SK-N-MC (cell line): ENCODE data around the gene ERG.

Source experiments
- DNase-seq: peaks from one replicate; pipeline ENCODE4 v3.0.0-alpha.2; 2011; ENCODE audit warnings: low read depth, low spot score
- H3K27ac ChIP-seq: fragments of 200-600 bp; sonication (generic); 2 replicates; pipeline ENCODE4 v1.5.1; 2016; ENCODE audit warnings: mixed run types
- H3K36me3 ChIP-seq: fragments of 200-600 bp; sonication (generic); 2 replicates; pipeline ENCODE4 v1.6.1; 2017; ENCODE audit warnings: antibody characterized with exemption, low read length, mixed read lengths; ENCODE audit not compliant: insufficient read depth
- H3K4me3 ChIP-seq: fragments of 200-600 bp; sonication (generic); 2 replicates; pipeline ENCODE4 v1.5.1; 2016
- H3K9ac ChIP-seq: fragments of 200-600 bp; sonication (generic); 2 replicates; pipeline ENCODE4 v1.8.0; 2017; ENCODE audit warnings: mixed run types, mixed read lengths; ENCODE audit not compliant: insufficient read length
- H3K9me3 ChIP-seq: fragments of 200-600 bp; sonication (generic); 2 replicates; pipeline ENCODE4 v1.6.1; 2017; ENCODE audit warnings: low read depth, mild to moderate bottlenecking, antibody characterized with exemption, low read length, moderate library complexity, mixed read lengths
- EZH2 ChIP-seq: fragments of 200-600 bp; sonication (generic); IDR thresholded peaks from one replicate; pipeline ENCODE4 v1.6.1; 2017; ENCODE audit warnings: antibody characterized with exemption
- FOXP2 ChIP-seq: optimal IDR thresholded peaks from 2 replicates; pipeline ENCODE3; 2011; ENCODE audit warnings: mild to moderate bottlenecking, moderate library complexity; ENCODE audit not compliant: insufficient read depth; ENCODE audit errors: extremely low read length, control extremely low read depth
- POLR2AphosphoS5 ChIP-seq: IDR thresholded peaks from 2 replicates; pipeline ENCODE4 v1.6.1; 2012; ENCODE audit warnings: mild to moderate bottlenecking, low read depth, low read length, borderline replicate concordance

The ERG gene

DNA sequence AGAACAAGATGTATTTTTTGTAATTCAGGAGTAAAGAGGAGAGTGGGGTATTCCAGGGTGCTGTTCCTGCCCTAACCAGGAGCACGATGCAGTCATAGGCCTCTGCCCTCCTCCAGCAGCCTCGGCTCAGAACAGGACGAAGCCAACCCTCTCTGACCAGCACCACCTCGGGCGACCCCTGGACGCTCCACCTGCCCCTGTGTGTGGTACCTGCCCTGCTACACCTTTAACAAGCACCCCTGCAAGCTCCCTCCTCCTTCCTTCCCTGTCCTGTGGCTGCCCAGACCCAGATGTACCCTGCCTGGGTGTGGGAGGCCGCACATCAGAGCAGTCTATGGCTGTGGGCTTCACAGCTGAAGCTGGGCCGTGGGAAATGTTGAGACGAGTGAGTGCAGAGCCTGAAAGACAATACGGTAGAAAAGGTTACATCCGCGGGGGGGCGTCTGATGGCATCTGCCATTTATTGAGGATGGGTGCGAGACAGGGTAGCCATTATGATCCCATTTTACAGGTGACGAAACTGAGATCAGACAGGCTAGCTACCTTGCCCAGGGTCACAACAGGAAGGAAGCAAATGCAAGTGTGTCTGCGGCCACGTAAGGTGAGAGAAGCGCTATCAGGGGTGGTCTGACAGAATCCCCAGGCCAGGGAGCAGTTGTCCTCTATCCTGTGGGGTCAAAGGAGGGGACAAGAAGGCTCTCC, 4.6 kb downstream of the ERG start:
- no peak for DNase-seq
- no peaks in the 10 kb centered on the region for H3K9me3 ChIP-seq
- no peak overlapping the region for H3K27ac ChIP-seq
- no peak for TF ChIP-seq FOXP2
- no peak for TF ChIP-seq POLR2AphosphoS5
- no peak for TF ChIP-seq EZH2
- H3K4me3 ChIP-seq, result no peak overlapping the region
- H3K9ac ChIP-seq, result no peak overlapping the region
- H3K36me3 ChIP-seq, result no peaks in the 10 kb centered on the region

DNA sequence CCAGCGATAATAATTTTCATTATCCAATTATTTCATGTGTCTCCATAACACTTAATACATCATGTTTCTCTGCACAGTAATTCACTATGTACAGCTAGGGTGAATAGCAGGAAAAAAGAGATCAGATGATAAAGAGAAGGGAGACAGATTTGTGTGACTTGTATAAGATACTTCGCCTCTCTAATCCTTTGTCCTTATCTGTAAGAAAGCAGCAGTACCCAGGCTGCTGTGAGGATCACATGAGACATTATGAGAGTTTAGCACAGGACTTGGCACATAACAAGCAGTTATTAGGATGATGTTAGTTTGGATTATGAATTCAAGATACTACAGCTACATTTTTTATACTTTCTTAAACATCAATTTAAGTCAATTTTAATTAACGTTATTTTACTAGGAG, 6.3 kb downstream of the ERG start:
- DNase-seq, result no peak
- Histone ChIP-seq H3K4me3 (no peak overlapping the region), H3K9ac (no peak overlapping the region), H3K9me3 (no peaks in the 10 kb centered on the region), H3K27ac (no peak overlapping the region), H3K36me3 (no peaks in the 10 kb centered on the region)
- TF ChIP-seq POLR2AphosphoS5 (no peak), EZH2 (no peak), FOXP2 (no peak)

- Histone ChIP-seq H3K27ac (no peak overlapping the region), H3K9me3 (no peaks in the 10 kb centered on the region), H3K4me3 (no peak overlapping the region), H3K9ac (no peak overlapping the region), H3K36me3 (no peaks in the 10 kb centered on the region)
- no peak for TF ChIP-seq FOXP2
- no peak for TF ChIP-seq EZH2
- TF ChIP-seq POLR2AphosphoS5, result no peak
- DNase-seq, result no peak
Observed at GRCh38 chr21:38491536-38491935, 6.7 kb downstream of the ERG start.

- DNase-seq, result no peak
- TF ChIP-seq FOXP2, result no peak
- TF ChIP-seq EZH2, result no peak
- Histone ChIP-seq H3K4me3 (no peak overlapping the region), H3K36me3 (no peaks in the 10 kb centered on the region), H3K27ac (no peak overlapping the region), H3K9ac (no peak overlapping the region), H3K9me3 (no peaks in the 10 kb centered on the region)
Observed at GRCh38 chr21:38490411-38491020, 7.8 kb downstream of the ERG start.

- Histone ChIP-seq H3K27ac (no peak overlapping the region), H3K4me3 (no peak overlapping the region), H3K9me3 (no peaks in the 10 kb centered on the region), H3K36me3 (no peaks in the 10 kb centered on the region), H3K9ac (no peak overlapping the region)
- no peak for DNase-seq
- TF ChIP-seq POLR2AphosphoS5 (no peak), EZH2 (no peak), FOXP2 (no peak)
Observed at GRCh38 chr21:38489729-38490128, 8.5 kb downstream of the ERG start.

GRCh38 chr21:38489271-38489652, 9.0 kb downstream of the ERG start:
- H3K27ac ChIP-seq, result no peak overlapping the region
- H3K9ac ChIP-seq, result no peak overlapping the region

GRCh38 chr21:38488640-38489270, 9.5 kb downstream of the ERG start:
- H3K9me3 ChIP-seq, result no peaks in the 10 kb centered on the region
- H3K36me3 ChIP-seq, result no peaks in the 10 kb centered on the region
- no peak for DNase-seq
- no peak overlapping the region for H3K9ac ChIP-seq
- H3K4me3 ChIP-seq, result no peak overlapping the region
- H3K27ac ChIP-seq, result no peak overlapping the region
- TF ChIP-seq EZH2 (no peak), POLR2AphosphoS5 (no peak), FOXP2 (no peak)

More at GRCh38 chr21:38489271-38489652, 9.0 kb downstream of the ERG start:
- no peak overlapping the region for H3K4me3 ChIP-seq
- no peaks in the 10 kb centered on the region for H3K9me3 ChIP-seq
- H3K36me3 ChIP-seq, result no peaks in the 10 kb centered on the region
- TF ChIP-seq FOXP2 (no peak), EZH2 (no peak), POLR2AphosphoS5 (no peak)
- DNase-seq, result no peak

DNA sequence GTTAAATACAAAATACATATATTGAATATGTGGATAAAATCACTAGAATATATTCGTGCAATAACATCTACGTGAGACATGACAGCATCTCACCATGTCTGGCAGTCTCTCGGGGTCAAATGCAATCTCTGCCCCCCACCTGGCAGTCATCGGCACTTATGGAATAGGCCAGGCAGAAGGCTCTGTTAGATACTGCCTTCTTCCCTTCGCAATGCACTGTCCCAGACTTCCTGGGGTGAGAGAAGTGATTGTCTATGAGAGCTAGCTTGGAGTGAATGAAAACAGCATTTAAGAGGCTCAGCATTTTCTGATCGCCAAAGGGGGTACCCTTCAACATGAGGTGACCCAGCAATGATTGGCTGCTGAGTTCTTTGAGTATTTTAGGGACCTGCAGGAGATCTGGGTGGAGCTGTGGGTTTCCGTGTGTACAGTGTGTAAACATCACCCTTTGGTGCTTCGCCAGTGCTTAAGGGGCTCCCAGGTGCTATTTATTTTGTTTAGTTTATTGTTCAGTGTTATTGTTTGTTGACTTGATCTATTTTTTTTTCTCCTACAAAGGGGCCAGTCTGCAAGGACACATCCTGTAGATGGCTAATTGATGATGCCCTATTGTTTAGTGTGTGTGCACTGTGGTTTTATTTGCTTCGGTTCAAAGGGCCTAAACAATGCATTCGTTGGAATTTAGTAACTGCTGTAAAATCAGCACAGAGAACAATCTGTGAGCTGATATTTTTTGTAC, 10.2 kb downstream of the ERG start:
- Histone ChIP-seq H3K9me3 (no peaks in the 10 kb centered on the region), H3K36me3 (no peaks in the 10 kb centered on the region), H3K9ac (no peak overlapping the region), H3K27ac (no peak overlapping the region), H3K4me3 (no peak overlapping the region)
- no peak for DNase-seq
- TF ChIP-seq POLR2AphosphoS5 (no peak), FOXP2 (no peak), EZH2 (no peak)
